Measurements from ENCODE around the gene OR11G2. TPM values are rescaled to one million over a fixed set of nuclear protein-coding genes. Genes with fewer than 3 reads are reported as not detected.
"Not testable (repeated sequence)": the region's sequence is repeated elsewhere in the genome, so short reads cannot be mapped to it uniquely, and the experiment has no call there.

The OR11G2 gene
- polyA plus RNA-seq, 4 donors = 0.03 TPM; not detected in 3

GRCh38 chr14:20215196-20215595 is 24.5 kb downstream of the OR11G2 start:
- DNase-seq (ENCODE audit: low read depth in 4 of 4, low spot score in 3 of 4) = no peak

GRCh38 chr14:20219033-20219432 is 28.3 kb downstream of the OR11G2 start:
- DNase-seq (ENCODE audit: low read depth in 4 of 4, low spot score in 3 of 4) = no peak

GRCh38 chr14:20223410-20223809 is 32.7 kb downstream of the OR11G2 start, which contains the start of gene OR11H6:
TSS of gene OR11H6 (plus strand) at chr14:20223710. CDS start at chr14:20223710, 0 bp downstream.
- no peak for DNase-seq (ENCODE audit: low read depth in 4 of 4, low spot score in 3 of 4)

GRCh38 chr14:20228681-20229080 is 38.0 kb downstream of the OR11G2 start, which contains the start of gene OR11H7:
TSS of gene OR11H7 (plus strand) at chr14:20228981.
- DNase-seq (ENCODE audit: low read depth in 4 of 4, low spot score in 3 of 4) = no peak

- DNase-seq (ENCODE audit: low read depth in 4 of 4, low spot score in 3 of 4) = not testable (repeated sequence)
These were observed 44.7 kb downstream of the OR11G2 start for GRCh38 chr14:20235415-20235814.

- no peak for DNase-seq (ENCODE audit: low read depth in 4 of 4, low spot score in 3 of 4)
These were observed 57.0 kb downstream of the OR11G2 start for GRCh38 chr14:20247646-20248246.

Other genes starting within 250 kb of the OR11G2 start
- gene OR4K15, start 215.3 kb upstream of the OR11G2 start, polyA plus RNA-seq (ENCODE audit: insufficient read length in 4 of 4) = not detected
- gene OR4Q2, start 188.7 kb upstream of the OR11G2 start, polyA plus RNA-seq (ENCODE audit: insufficient read length in 4 of 4) = not detected
- gene OR4K14, start 171.6 kb upstream of the OR11G2 start, polyA plus RNA-seq (ENCODE audit: insufficient read length in 4 of 4) = not detected
- gene OR4K13, start 154.9 kb upstream of the OR11G2 start, polyA plus RNA-seq (ENCODE audit: insufficient read length in 4 of 4) = under 1 TPM in 1 of 4 donors, not detected in 3; 0.01 TPM
- not detected for gene OR4L1, start 130.9 kb upstream of the OR11G2 start, polyA plus RNA-seq (ENCODE audit: insufficient read length in 4 of 4)
- under 1 TPM in 3 of 4 donors, not detected in 1; 0.03 to 0.04 (median 0.04) TPM for gene OR4K17, start 80.2 kb upstream of the OR11G2 start, polyA plus RNA-seq (ENCODE audit: insufficient read length in 4 of 4)
- gene OR4N5, start 52.1 kb upstream of the OR11G2 start, polyA plus RNA-seq (ENCODE audit: insufficient read length in 4 of 4) = not detected
- gene OR11H6, start 32.8 kb downstream of the OR11G2 start, polyA plus RNA-seq (ENCODE audit: insufficient read length in 4 of 4) = not detected
- under 1 TPM; 0.23 to 0.39 (median 0.30) TPM for gene OR11H7, start 38.1 kb downstream of the OR11G2 start, polyA plus RNA-seq (ENCODE audit: insufficient read length in 4 of 4)
- gene OR11H4, start 48.4 kb downstream of the OR11G2 start, polyA plus RNA-seq (ENCODE audit: insufficient read length in 4 of 4) = not detected
- 10 to 100 TPM; 25.4 to 27.5 (median 26.9) TPM for gene TTC5, start 115.1 kb downstream of the OR11G2 start, polyA plus RNA-seq (ENCODE audit: insufficient read length in 4 of 4)
- 100 to 1,000 TPM; 115 to 132 (median 117) TPM for gene CCNB1IP1, start 142.4 kb downstream of the OR11G2 start, polyA plus RNA-seq (ENCODE audit: insufficient read length in 4 of 4)
- 10 to 100 TPM; 45.2 to 63.2 (median 55.0) TPM for gene PARP2, start 152.7 kb downstream of the OR11G2 start, polyA plus RNA-seq (ENCODE audit: insufficient read length in 4 of 4)
- 10 to 100 TPM; 14.4 to 22.5 (median 17.6) TPM for gene TEP1, start 222.6 kb downstream of the OR11G2 start, polyA plus RNA-seq (ENCODE audit: insufficient read length in 4 of 4)
- gene KLHL33, start 245.3 kb downstream of the OR11G2 start, polyA plus RNA-seq (ENCODE audit: insufficient read length in 4 of 4) = under 1 TPM; 0.30 to 0.54 (median 0.49) TPM

Measured in right renal pelvis (tissue), 4 donors.